SK-N-SH treated with all-trans-retinoic acid at 6 μM for 48 hours (cell line): ENCODE measurements around the gene SSTR1.

Experiments used
- ATAC-seq: fragments of 200-7000 bp; cut with Tn5 transposase; 3 replicates; pipeline ENCODE4 v1.9.1; 2020; ENCODE audit warnings: mild to moderate bottlenecking, moderate library complexity
- CSDC2 ChIP-seq: fragments of 250-450 bp; sonication (Bioruptor Pico); IDR thresholded peaks from 2 replicates; pipeline ENCODE4 v1.5.0; 2020; ENCODE audit warnings: mild to moderate bottlenecking, moderate library complexity
- OSR1 ChIP-seq: fragments of 250-450 bp; sonication (Bioruptor Pico); IDR thresholded peaks from 2 replicates; pipeline ENCODE4 v1.8.0; 2022; ENCODE audit warnings: moderate library complexity, mild to moderate bottlenecking, inconsistent platforms
- PPARA ChIP-seq: fragments of 250-450 bp; sonication (Bioruptor Pico); IDR thresholded peaks from 2 replicates; pipeline ENCODE4 v1.5.0; 2020; ENCODE audit warnings: mild to moderate bottlenecking, borderline replicate concordance
- RARB ChIP-seq: fragments of 250-450 bp; sonication (Bioruptor Pico); IDR thresholded peaks from 2 replicates; pipeline ENCODE4 v1.8.0; 2021; ENCODE audit warnings: mild to moderate bottlenecking, moderate library complexity
- TCF4 ChIP-seq: fragments of 250-450 bp; sonication (Bioruptor Pico); IDR thresholded peaks from 2 replicates; pipeline ENCODE4 v1.8.0; 2021; ENCODE audit warnings: mild to moderate bottlenecking, moderate library complexity, borderline replicate concordance
- ZC3H10 ChIP-seq: fragments of 250-450 bp; sonication (Bioruptor Pico); IDR thresholded peaks from 2 replicates; pipeline ENCODE4 v1.5.1; 2021; ENCODE audit warnings: mild to moderate bottlenecking, moderate library complexity
- ZFP3 ChIP-seq: fragments of 250-450 bp; sonication (Bioruptor Pico); IDR thresholded peaks from 2 replicates; pipeline ENCODE4 v1.5.0; 2020; ENCODE audit warnings: mild to moderate bottlenecking, moderate library complexity
- ZFP30 ChIP-seq: fragments of 450-650 bp; formaldehyde crosslinking; IDR thresholded peaks from 2 replicates; pipeline ENCODE4 v1.5.0; 2022; ENCODE audit warnings: mild to moderate bottlenecking, moderate library complexity
- ZNF565 ChIP-seq: fragments of 450-650 bp; formaldehyde crosslinking; conservative IDR thresholded peaks from 2 replicates; pipeline ENCODE4 v1.5.0; 2020; ENCODE audit warnings: low read depth, mild to moderate bottlenecking, moderate library complexity
- ZNF70 ChIP-seq: fragments of 450-650 bp; formaldehyde crosslinking; IDR thresholded peaks from 2 replicates; pipeline ENCODE4 v1.5.0; 2020; ENCODE audit warnings: mild to moderate bottlenecking, moderate library complexity
- ZNF8 ChIP-seq: fragments of 450-650 bp; formaldehyde crosslinking; IDR thresholded peaks from 2 replicates; pipeline ENCODE4 v1.5.0; 2020; ENCODE audit warnings: mild to moderate bottlenecking, moderate library complexity
- TF ChIP-seq, protein P1 (sequence below): fragments of 250-450 bp; sonication (Bioruptor Pico); IDR thresholded peaks from 2 replicates; pipeline ENCODE4 v1.8.0; 2020; ENCODE audit warnings: mild to moderate bottlenecking, moderate library complexity, borderline replicate concordance
- TF ChIP-seq, protein P2 (sequence below): fragments of 250-450 bp; sonication (Bioruptor Pico); IDR thresholded peaks from 2 replicates; pipeline ENCODE4 v1.5.0; 2020; ENCODE audit warnings: mild to moderate bottlenecking, moderate library complexity
- TF ChIP-seq, protein P3 (sequence below): fragments of 250-450 bp; sonication (Bioruptor Pico); IDR thresholded peaks from 2 replicates; pipeline ENCODE4 v1.5.1; 2021; ENCODE audit warnings: mild to moderate bottlenecking, moderate library complexity
- TF ChIP-seq, protein P4 (sequence below): fragments of 250-450 bp; sonication (Bioruptor Pico); IDR thresholded peaks from 2 replicates; pipeline ENCODE4 v1.8.0; 2021; ENCODE audit warnings: low read depth, mild to moderate bottlenecking, moderate library complexity, borderline replicate concordance

SSTR1 gene

DNA sequence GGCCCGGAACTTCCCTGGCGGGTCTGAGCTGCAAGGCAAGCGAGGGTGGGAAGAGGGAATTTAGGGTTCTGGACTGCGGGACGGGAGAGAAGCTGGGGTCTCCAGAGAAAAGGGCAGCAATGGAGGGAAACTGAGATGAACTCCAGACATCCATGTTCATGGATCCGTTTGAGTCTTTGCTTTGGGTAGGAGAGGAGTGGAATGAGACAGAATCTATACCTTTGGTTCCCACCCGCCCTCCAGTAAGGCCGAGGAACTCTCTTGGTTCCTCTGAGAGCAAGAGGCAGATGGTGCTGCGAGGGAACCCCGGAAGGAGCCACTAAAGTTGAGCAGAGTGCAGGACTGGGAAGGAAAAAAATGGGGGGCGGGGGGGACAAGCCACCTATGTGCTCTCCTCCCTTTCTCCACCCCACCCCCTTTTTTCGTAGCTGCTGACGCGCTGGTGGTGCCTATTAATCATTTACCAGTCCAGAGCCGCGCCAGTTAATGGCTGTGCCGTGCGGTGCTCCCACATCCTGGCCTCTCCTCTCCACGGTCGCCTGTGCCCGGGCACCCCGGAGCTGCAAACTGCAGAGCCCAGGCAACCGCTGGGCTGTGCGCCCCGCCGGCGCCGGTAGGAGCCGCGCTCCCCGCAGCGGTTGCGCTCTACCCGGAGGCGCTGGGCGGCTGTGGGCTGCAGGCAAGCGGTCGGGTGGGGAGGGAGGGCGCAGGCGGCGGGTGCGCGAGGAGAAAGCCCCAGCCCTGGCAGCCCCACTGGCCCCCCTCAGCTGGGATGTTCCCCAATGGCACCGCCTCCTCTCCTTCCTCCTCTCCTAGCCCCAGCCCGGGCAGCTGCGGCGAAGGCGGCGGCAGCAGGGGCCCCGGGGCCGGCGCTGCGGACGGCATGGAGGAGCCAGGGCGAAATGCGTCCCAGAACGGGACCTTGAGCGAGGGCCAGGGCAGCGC is 1.2 kb downstream of the SSTR1 start:
- peak; percentile 72 for ATAC-seq
- TF ChIP-seq ZFP3 (CRISPR knock-in tag) (no peak), ZNF70 (no peak), ZC3H10 (CRISPR knock-in tag) (no peak), RARB (CRISPR knock-in tag) (no peak)

DNA sequence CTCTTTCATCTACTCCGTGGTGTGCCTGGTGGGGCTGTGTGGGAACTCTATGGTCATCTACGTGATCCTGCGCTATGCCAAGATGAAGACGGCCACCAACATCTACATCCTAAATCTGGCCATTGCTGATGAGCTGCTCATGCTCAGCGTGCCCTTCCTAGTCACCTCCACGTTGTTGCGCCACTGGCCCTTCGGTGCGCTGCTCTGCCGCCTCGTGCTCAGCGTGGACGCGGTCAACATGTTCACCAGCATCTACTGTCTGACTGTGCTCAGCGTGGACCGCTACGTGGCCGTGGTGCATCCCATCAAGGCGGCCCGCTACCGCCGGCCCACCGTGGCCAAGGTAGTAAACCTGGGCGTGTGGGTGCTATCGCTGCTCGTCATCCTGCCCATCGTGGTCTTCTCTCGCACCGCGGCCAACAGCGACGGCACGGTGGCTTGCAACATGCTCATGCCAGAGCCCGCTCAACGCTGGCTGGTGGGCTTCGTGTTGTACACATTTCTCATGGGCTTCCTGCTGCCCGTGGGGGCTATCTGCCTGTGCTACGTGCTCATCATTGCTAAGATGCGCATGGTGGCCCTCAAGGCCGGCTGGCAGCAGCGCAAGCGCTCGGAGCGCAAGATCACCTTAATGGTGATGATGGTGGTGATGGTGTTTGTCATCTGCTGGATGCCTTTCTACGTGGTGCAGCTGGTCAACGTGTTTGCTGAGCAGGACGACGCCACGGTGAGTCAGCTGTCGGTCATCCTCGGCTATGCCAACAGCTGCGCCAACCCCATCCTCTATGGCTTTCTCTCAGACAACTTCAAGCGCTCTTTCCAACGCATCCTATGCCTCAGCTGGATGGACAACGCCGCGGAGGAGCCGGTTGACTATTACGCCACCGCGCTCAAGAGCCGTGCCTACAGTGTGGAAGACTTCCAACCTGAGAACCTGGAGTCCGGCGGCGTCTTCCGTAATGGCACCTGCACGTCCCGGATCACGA is 2.2 kb downstream of the SSTR1 start:
- TF ChIP-seq, protein P1, sequence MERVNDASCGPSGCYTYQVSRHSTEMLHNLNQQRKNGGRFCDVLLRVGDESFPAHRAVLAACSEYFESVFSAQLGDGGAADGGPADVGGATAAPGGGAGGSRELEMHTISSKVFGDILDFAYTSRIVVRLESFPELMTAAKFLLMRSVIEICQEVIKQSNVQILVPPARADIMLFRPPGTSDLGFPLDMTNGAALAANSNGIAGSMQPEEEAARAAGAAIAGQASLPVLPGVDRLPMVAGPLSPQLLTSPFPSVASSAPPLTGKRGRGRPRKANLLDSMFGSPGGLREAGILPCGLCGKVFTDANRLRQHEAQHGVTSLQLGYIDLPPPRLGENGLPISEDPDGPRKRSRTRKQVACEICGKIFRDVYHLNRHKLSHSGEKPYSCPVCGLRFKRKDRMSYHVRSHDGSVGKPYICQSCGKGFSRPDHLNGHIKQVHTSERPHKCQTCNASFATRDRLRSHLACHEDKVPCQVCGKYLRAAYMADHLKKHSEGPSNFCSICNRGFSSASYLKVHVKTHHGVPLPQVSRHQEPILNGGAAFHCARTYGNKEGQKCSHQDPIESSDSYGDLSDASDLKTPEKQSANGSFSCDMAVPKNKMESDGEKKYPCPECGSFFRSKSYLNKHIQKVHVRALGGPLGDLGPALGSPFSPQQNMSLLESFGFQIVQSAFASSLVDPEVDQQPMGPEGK (CRISPR knock-in tag): no peak
- TF ChIP-seq, protein P2, sequence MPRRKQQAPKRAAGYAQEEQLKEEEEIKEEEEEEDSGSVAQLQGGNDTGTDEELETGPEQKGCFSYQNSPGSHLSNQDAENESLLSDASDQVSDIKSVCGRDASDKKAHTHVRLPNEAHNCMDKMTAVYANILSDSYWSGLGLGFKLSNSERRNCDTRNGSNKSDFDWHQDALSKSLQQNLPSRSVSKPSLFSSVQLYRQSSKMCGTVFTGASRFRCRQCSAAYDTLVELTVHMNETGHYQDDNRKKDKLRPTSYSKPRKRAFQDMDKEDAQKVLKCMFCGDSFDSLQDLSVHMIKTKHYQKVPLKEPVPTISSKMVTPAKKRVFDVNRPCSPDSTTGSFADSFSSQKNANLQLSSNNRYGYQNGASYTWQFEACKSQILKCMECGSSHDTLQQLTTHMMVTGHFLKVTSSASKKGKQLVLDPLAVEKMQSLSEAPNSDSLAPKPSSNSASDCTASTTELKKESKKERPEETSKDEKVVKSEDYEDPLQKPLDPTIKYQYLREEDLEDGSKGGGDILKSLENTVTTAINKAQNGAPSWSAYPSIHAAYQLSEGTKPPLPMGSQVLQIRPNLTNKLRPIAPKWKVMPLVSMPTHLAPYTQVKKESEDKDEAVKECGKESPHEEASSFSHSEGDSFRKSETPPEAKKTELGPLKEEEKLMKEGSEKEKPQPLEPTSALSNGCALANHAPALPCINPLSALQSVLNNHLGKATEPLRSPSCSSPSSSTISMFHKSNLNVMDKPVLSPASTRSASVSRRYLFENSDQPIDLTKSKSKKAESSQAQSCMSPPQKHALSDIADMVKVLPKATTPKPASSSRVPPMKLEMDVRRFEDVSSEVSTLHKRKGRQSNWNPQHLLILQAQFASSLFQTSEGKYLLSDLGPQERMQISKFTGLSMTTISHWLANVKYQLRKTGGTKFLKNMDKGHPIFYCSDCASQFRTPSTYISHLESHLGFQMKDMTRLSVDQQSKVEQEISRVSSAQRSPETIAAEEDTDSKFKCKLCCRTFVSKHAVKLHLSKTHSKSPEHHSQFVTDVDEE (CRISPR knock-in tag): no peak
- TF ChIP-seq OSR1 (CRISPR knock-in tag) (no peak), ZFP3 (CRISPR knock-in tag) (no peak), ZNF565 (CRISPR knock-in tag) (no peak), ZC3H10 (CRISPR knock-in tag) (no peak), PPARA (CRISPR knock-in tag) (no peak), ZNF8 (CRISPR knock-in tag) (no peak), ZFP30 (CRISPR knock-in tag) (no peak)
- TF ChIP-seq, protein P3, sequence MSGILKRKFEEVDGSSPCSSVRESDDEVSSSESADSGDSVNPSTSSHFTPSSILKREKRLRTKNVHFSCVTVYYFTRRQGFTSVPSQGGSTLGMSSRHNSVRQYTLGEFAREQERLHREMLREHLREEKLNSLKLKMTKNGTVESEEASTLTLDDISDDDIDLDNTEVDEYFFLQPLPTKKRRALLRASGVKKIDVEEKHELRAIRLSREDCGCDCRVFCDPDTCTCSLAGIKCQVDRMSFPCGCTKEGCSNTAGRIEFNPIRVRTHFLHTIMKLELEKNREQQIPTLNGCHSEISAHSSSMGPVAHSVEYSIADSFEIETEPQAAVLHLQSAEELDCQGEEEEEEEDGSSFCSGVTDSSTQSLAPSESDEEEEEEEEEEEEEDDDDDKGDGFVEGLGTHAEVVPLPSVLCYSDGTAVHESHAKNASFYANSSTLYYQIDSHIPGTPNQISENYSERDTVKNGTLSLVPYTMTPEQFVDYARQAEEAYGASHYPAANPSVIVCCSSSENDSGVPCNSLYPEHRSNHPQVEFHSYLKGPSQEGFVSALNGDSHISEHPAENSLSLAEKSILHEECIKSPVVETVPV (CRISPR knock-in tag): no peak
- ATAC-seq: no peak

DNA sequence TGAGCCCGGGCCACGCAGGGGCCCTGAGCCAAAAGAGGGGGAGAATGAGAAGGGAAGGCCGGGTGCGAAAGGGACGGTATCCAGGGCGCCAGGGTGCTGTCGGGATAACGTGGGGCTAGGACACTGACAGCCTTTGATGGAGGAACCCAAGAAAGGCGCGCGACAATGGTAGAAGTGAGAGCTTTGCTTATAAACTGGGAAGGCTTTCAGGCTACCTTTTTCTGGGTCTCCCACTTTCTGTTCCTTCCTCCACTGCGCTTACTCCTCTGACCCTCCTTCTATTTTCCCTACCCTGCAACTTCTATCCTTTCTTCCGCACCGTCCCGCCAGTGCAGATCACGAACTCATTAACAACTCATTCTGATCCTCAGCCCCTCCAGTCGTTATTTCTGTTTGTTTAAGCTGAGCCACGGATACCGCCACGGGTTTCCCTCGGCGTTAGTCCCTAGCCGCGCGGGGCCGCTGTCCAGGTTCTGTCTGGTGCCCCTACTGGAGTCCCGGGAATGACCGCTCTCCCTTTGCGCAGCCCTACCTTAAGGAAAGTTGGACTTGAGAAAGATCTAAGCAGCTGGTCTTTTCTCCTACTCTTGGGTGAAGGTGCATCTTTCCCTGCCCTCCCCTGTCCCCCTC is 3.0 kb downstream of the SSTR1 start:
- TF ChIP-seq CSDC2 (CRISPR knock-in tag) (no peak), RARB (CRISPR knock-in tag) (no peak), ZNF8 (CRISPR knock-in tag) (no peak), ZFP30 (CRISPR knock-in tag) (no peak), OSR1 (CRISPR knock-in tag) (no peak), TCF4 (CRISPR knock-in tag) (no peak)
- TF ChIP-seq, protein P4, sequence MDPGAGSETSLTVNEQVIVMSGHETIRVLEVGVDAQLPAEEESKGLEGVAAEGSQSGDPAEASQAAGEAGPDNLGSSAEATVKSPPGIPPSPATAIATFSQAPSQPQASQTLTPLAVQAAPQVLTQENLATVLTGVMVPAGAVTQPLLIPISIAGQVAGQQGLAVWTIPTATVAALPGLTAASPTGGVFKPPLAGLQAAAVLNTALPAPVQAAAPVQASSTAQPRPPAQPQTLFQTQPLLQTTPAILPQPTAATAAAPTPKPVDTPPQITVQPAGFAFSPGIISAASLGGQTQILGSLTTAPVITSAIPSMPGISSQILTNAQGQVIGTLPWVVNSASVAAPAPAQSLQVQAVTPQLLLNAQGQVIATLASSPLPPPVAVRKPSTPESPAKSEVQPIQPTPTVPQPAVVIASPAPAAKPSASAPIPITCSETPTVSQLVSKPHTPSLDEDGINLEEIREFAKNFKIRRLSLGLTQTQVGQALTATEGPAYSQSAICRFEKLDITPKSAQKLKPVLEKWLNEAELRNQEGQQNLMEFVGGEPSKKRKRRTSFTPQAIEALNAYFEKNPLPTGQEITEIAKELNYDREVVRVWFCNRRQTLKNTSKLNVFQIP: no peak
- TF ChIP-seq, protein P2 (CRISPR knock-in tag): no peak
- peak; percentile 64; the same call in 2 of the 3 replicates for ATAC-seq
